HG03135 (cell line): ENCODE data around the gene UBQLN2.
"Not testable (repeated sequence)": the region's sequence is repeated elsewhere in the genome, so short reads cannot be mapped to it uniquely, and the experiment has no call there.

Source experiments
- ATAC-seq: cut with Tn5 transposase; IDR thresholded peaks from one replicate; pipeline ENCODE4 v1.9.1; 2021; ENCODE audit warnings: mild to moderate bottlenecking, moderate library complexity; ENCODE audit not compliant: unreplicated experiment

The UBQLN2 gene

DNA sequence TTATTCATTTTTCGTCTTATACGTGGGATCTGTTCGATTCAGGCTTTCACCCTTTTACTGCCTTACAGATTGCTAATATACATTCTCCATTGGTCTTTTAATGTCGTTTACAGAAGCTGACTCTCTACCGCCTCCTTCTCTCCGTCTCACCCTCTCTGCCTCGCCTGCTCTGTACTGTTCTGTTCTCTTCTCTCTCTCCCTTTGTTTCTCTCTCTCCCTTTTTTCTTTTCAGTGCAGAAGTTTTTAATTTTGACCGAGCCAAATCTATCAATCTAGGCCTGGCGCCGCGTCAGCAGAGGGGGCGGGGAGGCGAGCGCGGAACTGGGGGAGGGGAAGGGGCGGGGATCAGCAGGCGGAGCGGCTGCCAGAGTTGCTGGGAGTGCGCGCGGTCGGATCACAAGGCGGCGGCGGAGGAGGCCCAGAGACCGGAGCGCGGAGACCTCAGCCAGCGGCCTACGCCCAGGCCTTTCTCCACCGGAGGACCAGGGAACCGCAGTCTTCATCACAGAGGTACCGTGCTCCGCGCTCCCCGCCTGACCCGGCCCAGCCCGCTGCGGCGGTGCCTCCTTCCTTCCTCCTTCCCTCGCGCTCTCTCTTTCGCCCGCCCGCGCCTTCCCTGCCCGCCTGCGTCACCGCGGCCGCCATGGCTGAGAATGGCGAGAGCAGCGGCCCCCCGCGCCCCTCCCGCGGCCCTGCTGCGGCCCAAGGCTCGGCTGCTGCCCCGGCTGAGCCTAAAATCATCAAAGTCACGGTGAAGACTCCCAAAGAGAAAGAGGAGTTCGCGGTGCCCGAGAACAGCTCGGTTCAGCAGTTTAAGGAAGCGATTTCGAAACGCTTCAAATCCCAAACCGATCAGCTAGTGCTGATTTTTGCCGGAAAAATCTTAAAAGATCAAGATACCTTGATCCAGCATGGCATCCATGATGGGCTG is at the start of gene UBQLN2:
TSS of gene UBQLN2 (plus strand) at position 397 of the 931 bp plus-strand sequence. CDS start at position 644, 247 bp downstream.
- peak; percentile 73 for ATAC-seq

GRCh38 chrX:56519642-56520041 is 43.8 kb upstream of the UBQLN2 start:
- no peak for ATAC-seq

DNA sequence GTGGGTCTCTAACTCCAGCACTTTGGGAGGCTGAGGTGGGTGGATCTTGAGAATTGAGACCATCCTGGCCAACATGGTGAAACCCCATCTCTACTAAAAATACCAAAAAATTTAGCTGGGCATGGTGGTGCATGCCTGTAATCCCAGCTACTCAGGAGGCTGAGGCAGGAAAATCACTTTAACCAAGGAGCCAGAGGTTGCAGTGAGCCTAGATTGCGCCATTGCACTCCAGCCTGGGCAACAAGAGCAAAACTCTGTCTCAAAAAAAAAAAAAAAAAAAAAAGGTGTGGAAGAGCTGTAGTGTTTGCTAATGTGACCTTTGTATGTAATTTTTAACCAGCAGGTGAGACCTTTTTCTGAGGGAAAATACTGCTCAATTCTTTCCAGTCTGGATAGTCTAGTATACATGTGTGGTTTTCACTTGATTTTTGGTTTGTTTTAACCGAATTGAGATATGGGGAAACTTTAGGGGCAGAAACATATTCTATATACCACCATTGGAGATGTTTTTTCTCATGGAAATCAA is 33.9 kb upstream of the UBQLN2 start:
- not testable (repeated sequence) for ATAC-seq

- ATAC-seq = no peak
Measured at GRCh38 chrX:56530011-56530410, 33.4 kb upstream of the UBQLN2 start.

- no peak for ATAC-seq
Measured at GRCh38 chrX:56550667-56551066, 12.8 kb upstream of the UBQLN2 start.

DNA sequence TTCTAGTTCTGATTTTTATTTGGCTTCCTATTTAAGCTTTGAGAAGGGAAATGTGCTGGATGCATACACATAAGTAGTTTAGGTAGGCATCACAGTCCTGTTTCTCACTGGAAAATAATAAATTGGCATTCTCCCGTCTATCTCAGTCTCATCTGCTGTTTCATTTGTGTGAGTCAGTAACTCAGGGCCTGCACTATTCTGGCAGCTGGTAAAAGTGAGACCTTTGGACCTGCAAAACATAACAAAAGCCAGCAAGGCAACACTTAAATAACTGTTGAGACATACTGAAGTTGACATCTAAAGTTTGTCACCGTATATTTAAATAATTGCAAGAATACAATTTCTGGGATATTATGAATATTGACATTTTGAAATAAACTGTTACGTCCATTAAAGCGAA is 8.6 kb upstream of the UBQLN2 start:
- no peak for ATAC-seq

- ATAC-seq = no peak
Measured at GRCh38 chrX:56557376-56557929, 6.0 kb upstream of the UBQLN2 start.

- ATAC-seq = peak; percentile 27
Measured at GRCh38 chrX:56564164-56564885, 898 bp downstream of the UBQLN2 start.

- no peak for ATAC-seq
Measured at GRCh38 chrX:56564921-56565840, 1.8 kb downstream of the UBQLN2 start.

DNA sequence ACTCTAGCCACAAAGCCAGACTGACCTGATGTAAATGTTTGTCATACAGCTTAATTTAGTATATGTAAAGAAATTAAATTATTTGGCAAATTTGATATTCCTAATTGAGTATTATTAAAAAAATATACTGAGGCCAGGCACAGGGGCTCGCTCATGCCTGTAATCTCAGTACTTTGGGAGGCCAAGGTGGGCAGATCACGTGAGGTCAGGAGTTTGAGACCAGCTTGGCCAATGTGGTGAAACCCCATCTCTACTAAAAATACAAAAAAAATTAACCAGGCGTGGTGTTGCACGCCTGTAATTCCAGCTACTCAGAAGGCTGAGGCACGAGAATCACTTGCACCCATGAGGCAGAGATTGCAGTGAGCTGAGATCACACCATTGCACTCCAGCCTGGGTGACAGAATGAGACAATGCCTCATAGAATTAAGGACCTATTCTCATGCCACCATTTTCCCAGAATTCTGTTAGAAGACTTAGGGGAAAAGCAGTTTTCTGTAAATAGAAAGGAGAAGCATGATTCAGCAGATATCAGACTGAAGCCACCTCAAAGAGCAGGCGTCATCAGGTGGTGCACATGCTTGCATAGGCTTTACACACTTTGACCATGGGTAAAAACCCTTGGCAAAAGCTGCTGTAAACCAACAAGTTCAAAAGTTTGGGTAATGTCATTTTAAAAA is 6.1 kb downstream of the UBQLN2 start:
- ATAC-seq = no peak

DNA sequence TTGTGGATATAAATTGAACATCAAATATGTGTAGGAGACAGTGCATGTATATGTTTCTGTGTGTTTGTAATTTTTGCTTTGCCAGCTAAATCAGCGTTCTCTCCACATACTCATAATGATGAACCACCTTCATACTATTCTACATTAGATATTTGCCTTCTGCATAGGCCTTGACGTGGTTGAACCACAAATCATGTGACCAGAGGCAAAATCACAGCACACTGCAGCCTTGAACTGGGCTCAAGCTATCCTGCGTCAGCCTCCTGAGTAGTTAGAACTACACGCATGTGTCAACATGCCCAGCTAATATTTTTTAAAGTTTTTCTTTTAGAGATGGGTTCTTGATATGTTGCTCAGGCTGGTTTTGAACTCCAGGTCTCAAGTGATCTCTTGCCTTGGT is 9.5 kb downstream of the UBQLN2 start:
- ATAC-seq = no peak

DNA sequence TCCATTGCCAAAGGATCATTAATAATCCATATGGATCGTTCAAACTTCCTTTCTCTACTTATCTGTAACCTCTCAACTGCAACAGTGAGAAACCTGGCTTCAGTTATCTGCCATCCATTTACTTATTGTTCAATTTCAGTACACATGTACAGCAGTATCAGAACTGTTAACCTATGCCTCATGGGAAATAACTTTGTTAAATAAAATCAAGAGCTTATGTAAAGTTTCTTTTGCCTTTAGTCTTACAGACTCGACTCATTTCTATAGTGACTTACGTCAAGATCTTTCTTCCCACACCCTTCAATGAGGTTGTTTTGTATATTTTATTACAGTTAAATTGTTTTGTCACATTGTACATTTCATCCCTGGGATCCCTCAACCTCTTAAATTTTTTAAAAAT is 11.4 kb downstream of the UBQLN2 start:
- no peak for ATAC-seq

DNA sequence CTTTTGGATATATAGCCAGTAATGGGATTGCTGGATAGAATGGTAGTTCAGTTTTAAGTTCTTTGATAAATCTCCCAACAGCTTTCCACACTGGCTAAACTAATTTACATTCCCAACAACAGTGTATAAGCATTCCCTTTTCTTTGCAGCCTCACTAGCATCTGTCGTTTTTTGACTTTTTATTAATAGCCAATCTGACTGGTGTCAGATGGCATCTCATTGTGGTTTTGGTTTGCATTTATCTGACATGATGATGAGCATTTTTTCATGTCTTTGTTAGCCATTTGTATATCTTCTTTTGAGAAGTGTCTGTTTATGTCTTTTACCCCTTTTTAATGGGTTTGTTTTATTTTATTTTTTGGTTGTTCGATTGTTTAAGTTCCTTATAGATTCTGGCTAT is 13.3 kb downstream of the UBQLN2 start:
- ATAC-seq = no peak

DNA sequence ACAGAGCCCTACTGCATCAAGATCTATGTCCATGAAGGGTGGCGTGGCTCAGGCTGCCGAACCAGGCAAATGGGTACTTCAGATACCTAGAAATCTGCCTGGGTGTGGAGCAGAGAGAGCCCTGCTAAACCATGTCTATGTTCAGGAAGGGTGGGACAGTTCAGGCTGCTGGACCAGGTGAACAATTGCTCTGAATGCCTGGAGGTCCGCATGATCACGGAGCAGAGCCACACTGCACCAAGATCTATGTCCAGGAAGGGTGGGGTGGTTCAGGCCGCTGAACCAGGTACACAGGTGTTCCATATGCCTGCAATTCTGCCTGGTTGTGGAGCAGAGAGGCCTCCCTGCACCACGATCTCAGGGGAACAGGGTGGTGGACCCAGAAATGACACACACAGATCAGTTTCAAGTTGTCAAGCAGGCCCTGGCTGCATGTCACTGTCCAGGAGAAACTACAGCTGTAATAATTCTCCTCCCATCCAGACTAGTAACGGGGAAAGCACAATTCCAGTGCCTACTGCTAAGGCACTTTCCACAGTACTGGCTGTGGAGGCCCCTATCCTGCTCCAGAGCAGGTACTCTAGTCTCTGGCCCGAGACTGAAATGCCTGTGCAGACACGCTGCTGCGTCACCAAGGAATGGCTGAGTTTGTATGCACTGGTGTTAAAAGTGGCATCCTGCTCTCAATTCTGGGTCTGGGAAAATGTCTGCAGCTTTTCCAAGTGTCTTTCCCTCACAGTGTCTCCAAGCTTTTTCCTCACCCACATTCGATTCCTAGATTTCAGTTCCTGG is 25.2 kb downstream of the UBQLN2 start:
- ATAC-seq = no peak

DNA sequence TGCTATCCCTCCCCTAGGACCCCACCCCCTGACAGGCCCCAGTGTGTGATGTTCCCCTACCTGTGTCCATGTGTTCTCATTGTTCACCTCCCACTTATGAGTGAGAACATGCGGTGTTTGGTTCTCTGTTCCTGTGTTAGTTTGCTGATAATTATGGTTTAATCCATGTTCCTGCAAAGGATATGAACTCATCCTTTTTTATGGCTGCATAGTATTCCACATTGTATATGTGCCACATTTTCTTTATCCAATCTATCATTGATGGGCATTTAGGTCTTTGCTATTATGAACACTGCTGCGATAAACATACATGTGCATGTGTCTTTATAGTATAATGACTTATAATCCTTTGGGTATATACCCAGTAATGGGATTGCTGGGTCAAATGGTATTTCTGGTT is 28.4 kb downstream of the UBQLN2 start:
- ATAC-seq = not testable (repeated sequence)

- no peak for ATAC-seq
Measured at GRCh38 chrX:56600141-56600540, 36.7 kb downstream of the UBQLN2 start.

DNA sequence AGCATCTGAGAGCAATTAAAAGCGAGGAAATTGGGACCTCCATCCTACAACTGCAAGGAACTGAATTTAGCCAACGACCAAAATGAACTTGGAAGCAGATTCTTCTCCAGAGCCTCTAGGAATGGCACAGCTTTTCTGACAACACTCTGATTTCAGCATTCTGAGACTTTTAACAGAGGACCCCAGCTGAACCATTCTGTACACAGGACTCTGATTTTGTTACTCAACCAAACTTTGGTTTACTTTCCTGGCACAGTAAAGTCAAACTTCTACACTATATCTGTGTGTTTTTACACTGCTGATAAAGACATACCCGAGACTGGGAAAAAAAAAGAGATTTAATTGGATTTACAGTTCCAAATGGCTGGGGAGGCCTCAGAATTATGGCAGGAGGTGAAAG is 37.6 kb downstream of the UBQLN2 start:
- ATAC-seq = no peak

GRCh38 chrX:56615282-56615681 is 51.9 kb downstream of the UBQLN2 start:
- no peak for ATAC-seq
